Posterior cingulate gyrus (tissue), 11 donors: ENCODE data around the gene KRT72.

Experiments
- DNase-seq, 10 donors: peaks; one replicate each; pipeline versions ENCODE4 v3.0.0 to v3.0.0-alpha.2; 2020 to 2021; ENCODE audit warnings: mixed read lengths in 3 of 10
- intact Hi-C: fragments of 100-400 bp; cut with DNase I; formaldehyde crosslinking; loops from one replicate; pipeline ENCODE4 v1.15.1; 2023

The KRT72 gene

GRCh38 chr12:52600941-52601481, at the start of gene KRT72:
Gene KRT72, minus strand, starts transcription at chr12:52601463. Its CDS starts 11 bp downstream, at chr12:52601452.
- DNase-seq, result no peak
- intact Hi-C loops, result no loop called here

GRCh38 chr12:52650520-52651081, 49.3 kb upstream of the KRT72 start:
- DNase-seq, result peak in 1 of 10 donors; percentile 63
- intact Hi-C loops, result no loop called here

DNA sequence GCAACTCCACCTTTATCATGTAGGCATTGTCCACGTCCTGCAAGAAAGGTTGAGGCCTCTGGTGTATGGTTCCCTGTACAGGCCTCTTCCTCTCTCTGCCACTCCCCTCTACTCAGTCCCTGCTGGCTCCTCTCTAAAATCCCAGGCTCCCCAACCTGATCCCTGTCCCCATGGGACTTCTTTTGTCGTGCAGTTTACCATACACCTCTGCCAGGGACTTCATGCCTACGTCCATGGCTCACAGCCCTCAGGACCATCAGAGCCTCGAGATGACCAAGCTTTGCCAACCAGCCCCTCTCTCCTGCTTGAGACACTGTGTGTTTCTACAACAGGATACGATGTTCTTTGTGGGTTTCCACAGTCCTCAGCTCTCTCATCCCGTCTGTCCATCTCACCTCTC, 47.8 kb upstream of the KRT72 start:
- no peak for DNase-seq
- intact Hi-C loops, result no loop called here

DNA sequence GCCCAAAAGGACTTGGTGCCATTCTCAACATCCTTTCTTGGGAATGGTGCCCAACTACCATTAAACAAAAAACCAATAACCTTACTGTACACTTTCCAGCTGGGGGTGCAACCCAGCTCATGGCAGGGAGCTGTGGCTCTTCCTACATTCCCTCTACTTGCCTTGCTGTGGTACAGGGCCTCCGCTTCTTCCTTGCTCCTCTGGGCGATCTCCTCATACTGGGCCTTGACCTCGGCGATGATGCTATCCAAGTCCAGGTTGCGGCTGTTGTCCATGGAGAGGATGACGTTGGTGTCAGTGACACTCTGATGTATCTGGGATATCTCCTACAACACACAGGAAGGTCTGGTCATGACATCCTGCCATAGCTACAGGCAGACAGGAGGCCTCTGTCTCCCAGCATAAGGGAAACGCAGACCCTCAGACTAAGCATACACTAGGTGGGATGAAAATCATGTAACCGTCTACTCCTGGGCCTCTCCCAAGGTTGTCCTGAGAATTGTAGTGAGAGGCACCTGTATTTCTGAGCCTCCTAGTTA, 46.8 kb upstream of the KRT72 start:
- DNase-seq, result no peak

GRCh38 chr12:52647601-52648000, 46.3 kb upstream of the KRT72 start:
- intact Hi-C loops, result no loop called here
- no peak for DNase-seq

More for the DNA sequence above, 46.8 kb upstream of the KRT72 start:
- intact Hi-C loops, result no loop called here

DNA sequence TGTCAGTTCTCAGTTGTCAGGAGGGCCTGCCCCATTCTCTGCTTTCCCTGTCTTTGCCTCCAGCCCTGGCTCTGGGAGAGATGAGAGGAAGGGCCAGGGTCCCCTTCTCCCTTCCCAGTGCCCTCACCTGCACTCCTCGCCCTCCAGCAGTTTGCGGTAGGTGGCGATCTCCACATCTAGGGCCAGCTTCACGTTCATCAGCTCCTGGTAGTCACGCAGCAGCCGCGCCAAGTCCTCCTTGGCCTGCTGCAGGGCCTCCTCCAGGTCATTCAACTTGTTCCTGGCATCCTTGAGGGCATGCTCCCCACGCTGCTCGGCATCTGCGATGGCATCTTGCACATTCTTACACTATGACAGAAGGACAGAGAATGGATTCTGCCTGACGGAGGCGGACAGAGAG, 45.4 kb upstream of the KRT72 start:
- intact Hi-C loops, result no loop called here
- no peak for DNase-seq

DNA sequence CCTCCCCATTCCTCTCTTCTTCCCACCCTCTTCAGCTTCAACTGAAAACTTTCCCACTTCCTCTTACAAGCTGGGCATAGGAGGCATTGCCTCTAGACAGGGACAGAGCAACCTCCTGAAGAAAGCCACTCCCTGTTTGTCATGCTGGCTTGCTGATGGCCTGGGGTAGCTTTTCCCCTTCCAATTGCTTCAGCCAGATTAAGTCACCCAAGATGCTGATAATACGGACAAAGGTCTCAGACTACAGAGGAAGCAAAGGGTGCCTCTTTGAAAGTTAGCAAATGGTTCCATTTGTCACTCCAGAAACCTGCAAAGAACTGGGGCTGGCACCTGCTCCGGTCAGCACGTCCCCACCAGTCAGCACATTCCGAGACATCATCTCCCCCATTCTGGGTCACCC, 44.7 kb upstream of the KRT72 start:
- intact Hi-C loops, result no loop called here
- DNase-seq, result no peak

DNA sequence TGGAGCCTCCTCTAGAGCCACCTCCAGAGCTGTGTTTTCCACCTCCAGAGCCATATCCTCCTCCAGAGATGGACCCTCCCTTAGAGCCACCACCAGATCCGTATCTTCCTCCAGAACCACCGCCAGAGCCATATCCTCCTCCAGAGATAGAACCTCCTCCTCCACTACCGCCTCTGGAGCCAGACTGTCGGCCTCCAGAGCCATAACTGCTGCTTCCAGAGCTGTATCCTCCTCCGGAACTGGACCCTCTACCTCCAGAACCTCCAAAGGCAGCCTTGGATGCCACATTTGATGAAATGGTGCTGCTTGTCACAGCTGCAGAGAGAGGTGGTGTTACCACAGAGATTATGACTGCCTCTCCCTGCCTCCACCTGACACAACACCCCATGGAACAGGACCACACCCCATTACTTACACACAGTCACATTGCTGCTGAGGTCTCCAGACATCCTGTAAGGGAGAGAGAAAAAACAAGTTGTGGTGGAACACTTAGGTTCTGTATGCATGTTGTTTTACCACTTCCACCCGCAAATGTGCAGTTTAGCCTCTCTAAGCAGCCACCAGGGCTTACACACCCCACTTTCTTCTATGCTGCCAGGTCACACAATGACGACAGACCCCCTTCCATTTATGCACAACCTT, 44.0 kb upstream of the KRT72 start:
- no peak for DNase-seq
- intact Hi-C loops, result no loop called here

DNA sequence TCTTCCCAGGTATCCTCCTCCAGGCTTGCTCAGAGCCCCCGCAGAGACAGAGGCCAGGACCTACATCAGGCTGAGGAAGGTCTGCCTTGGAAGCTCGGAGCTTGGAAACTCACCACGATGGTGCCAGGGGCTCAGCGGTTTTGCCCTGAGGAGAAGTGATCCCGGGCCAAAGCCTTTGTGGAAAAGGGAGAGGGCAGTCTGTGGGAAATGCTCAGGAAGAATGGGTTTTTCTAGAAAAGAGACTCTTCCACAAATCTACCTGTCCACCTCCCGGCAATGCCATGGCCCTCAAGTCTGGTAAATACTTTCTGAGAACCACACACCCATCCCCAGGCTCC, 42.8 kb upstream of the KRT72 start:
- intact Hi-C loops, result no loop called here
- no peak for DNase-seq

- intact Hi-C loops, result no loop called here
- no peak for DNase-seq
These were observed 42.2 kb upstream of the KRT72 start for GRCh38 chr12:52643233-52644077.

GRCh38 chr12:52641468-52641867, 40.2 kb upstream of the KRT72 start:
- no peak for DNase-seq

GRCh38 chr12:52637299-52637698, 36.0 kb upstream of the KRT72 start:
- DNase-seq, result peak in 1 of 10 donors; percentile 8
- intact Hi-C loops, result no loop called here

More at GRCh38 chr12:52641468-52641867, 40.2 kb upstream of the KRT72 start:
- intact Hi-C loops, result no loop called here

DNA sequence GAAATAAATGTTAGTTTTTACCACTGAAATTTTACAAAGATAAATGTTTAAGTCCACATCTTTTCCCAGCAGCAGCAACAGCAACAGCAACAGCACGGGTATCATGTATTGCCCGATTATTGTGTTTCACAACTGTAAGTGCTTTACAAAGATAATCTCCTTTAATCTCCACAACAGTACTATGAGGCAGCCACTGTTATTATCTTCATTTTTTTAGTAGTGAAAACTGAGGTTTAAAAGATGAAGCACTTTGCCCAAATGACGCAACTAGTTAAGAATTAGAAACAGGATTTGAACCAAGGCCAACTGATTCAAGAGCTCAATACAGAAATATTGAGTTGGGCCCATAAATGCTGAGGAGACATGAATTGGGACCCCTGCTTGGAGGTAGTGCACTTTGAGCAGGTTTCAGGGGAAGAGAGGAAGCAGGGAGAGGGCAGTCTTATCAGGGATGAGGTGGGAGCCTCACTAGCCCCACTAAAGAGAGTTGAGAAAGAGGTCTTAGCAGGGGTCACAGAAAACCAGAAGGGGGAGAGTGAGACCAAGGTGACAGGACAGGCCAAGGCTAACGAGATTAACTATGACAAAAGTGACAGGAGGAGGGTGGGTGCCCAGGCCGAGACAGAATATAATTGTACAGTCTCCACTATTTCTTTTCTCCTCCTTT, 35.5 kb upstream of the KRT72 start:
- DNase-seq, result no peak
- intact Hi-C loops, result no loop called here

DNA sequence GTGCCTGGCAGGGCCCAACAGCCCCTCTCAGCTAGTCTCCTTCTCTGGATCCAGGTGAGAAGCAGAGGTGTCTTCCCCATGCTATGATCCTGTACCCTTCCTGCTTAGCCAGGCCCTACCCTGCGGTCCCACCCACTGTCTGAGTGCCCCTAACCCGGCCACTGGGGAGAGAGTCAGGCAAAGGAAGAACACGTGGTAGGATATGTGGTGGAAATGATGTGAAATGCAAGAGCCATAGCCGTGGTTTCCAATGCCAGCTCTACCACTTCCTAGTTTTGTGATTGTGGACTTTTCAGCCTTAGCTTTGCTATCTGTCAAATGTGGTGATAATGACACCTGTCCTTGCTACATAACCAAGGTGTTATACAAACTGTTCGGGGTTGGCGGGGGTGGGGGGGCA, 34.9 kb upstream of the KRT72 start:
- intact Hi-C loops, result no loop called here
- DNase-seq, result peak in 1 of 10 donors; percentile 59

GRCh38 chr12:52634266-52635056, 33.2 kb upstream of the KRT72 start:
- intact Hi-C loops, result no loop called here
- DNase-seq, result peak; percentile 58 to 96 (median 78)

GRCh38 chr12:52633383-52633782, 32.1 kb upstream of the KRT72 start:
- peak in 1 of 10 donors; percentile 41 for DNase-seq
- intact Hi-C loops, result no loop called here

- intact Hi-C loops, result no loop called here
- no peak for DNase-seq
These were observed 31.4 kb upstream of the KRT72 start for GRCh38 chr12:52632656-52633055.

GRCh38 chr12:52631676-52632459, 30.6 kb upstream of the KRT72 start:
- DNase-seq, result peak in 2 of 10 donors; percentile 18 to 61
- intact Hi-C loops, result no loop called here

DNA sequence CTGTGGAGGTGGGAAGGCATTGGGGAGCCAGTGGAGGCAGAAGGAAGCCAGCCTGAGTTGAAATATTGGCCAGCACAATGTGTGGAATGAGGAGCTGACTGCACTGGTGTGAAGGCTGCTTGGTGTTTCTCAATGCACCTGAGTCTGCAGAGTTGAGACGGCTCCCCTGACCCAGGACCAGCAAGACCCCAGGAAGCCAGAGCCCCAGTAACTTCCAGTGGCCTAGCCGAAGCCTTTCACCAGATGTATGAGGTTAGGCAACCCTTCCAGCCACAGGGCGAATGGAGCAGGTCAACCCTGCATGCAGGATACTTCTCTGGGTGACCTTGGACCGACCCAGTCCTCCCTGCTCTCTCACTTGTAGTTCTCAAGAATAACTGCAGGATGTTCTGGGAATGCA, 30.0 kb upstream of the KRT72 start:
- intact Hi-C loops, result no loop called here

More for the DNA sequence above, 30.0 kb upstream of the KRT72 start:
- DNase-seq, result peak in 2 of 10 donors; percentile 57 to 68
